BE2C (cell line): Measurements from ENCODE around the gene NR2F1-AS1.
A peak's percentile ranks its signal among the peaks of the same experiment; 100 is the strongest.

Experiments used
- DNase-seq: peaks from one replicate; pipeline ENCODE4 v3.0.0-alpha.2; 2020
- H3K27me3 ChIP-seq: fragments of 250-450 bp; sonication (Bioruptor Pico); 2 replicates; pipeline ENCODE4 v1.5.1; 2020; ENCODE audit warnings: mild to moderate bottlenecking
- H3K36me3 ChIP-seq: fragments of 250-450 bp; sonication (Bioruptor Pico); 2 replicates; pipeline ENCODE4 v1.5.1; 2020; ENCODE audit warnings: mild to moderate bottlenecking
- H3K4me1 ChIP-seq: fragments of 250-450 bp; sonication (Bioruptor Pico); 2 replicates; pipeline ENCODE4 v1.5.1; 2020
- H3K4me3 ChIP-seq: 2 replicates; pipeline ENCODE4 v1.5.1; 2011; ENCODE audit warnings: low read depth, low read length
- H3K9me3 ChIP-seq: fragments of 250-450 bp; sonication (Bioruptor Pico); 2 replicates; pipeline ENCODE4 v1.5.1; 2020
- CTCF ChIP-seq: IDR thresholded peaks from 2 replicates; pipeline ENCODE4 v1.5.1; 2012; ENCODE audit warnings: mild to moderate bottlenecking, low read depth, low read length

NR2F1-AS1 gene

DNA sequence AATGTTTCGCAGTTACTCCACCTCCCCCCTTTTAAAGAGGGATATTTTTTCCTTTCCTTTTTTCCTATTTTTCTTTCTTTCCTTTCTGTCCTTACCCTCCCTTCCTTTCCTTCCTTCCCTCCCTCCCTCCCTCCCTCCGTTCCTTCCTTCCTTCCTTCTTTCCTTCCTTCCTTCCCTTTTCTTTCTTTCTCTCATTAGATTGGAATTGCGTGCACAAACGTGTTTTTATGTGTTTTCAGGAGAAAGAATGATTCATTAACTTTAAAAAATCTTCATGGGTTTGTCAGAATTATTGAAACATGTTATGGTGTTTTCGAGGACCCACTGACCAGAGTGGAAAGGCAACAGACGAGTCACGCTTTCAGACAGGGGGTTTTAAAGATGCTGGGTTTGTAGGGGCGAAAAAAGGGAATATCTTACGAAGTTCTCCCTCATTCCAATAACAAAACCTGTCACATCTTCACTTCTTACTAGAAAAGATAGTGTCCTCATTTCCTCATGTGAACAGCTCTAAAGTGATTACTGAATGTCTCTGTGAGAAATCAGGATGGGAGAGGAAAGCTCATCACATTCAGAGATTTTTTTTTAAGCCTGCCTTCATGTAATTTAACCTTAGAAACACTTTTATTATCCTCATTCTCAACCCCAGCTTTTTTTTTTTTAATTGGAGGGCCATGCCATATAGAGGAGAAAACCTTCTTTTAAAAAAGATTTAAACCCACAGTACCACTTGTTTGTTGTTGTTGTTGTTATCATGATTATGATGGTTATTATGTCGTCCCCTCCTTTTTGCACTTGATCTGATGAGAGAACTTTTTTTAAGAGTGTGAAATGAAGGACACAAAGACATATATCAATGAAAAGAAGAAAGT lies 23.9 kb upstream of the NR2F1-AS1 start:
- DNase-seq = no peak
- TF ChIP-seq CTCF = no peak
- Histone ChIP-seq H3K36me3 (no peaks in the 10 kb centered on the region), H3K4me1 (no peaks in the 10 kb centered on the region), H3K27me3 (peaks cover 22% of the 10 kb centered on the region), H3K4me3 (peak overlapping the region; percentile 41), H3K9me3 (no peaks in the 10 kb centered on the region)

GRCh38 chr5:93603793-93604643 lies 23.0 kb upstream of the NR2F1-AS1 start:
- Histone ChIP-seq H3K4me1 (no peaks in the 10 kb centered on the region), H3K4me3 (peak overlapping the region; percentile 41), H3K27me3 (peaks cover 14% of the 10 kb centered on the region), H3K9me3 (no peaks in the 10 kb centered on the region), H3K36me3 (no peaks in the 10 kb centered on the region)
- TF ChIP-seq CTCF = no peak
- no peak for DNase-seq

DNA sequence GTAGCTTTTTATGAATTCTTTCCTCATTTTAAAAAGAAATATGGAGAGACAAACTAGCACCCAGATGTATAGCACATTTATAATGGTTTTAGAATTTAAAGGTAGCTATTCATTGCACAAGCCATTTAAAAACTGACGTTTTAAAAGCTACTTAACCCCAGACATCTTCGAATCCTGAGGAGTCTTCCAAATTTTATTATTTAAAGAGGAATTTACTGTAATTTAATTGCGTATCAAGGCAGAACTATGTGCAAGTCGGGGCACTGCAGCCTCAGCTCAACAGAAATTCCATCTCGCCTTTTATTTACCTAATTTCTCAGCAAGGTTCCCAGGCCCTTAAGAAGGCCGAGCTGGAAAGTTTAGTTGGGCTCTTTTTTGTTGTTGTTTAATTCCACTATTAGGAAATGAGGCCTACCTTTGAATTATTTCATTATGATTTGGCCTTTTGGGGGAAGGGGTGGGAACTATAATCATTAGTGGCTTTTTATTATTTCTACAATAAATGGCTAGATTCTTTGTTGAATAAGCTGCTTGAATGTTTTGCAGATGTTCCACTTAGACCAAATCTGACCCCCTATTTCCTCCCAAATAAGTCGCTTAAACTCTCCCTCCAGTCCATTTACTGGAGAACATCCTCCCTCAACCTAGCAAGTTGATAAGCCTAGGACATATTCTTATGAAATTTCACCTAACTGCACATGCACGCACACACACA lies 22.2 kb upstream of the NR2F1-AS1 start:
- DNase-seq = no peak
- no peaks in the 10 kb centered on the region for H3K9me3 ChIP-seq
- no peaks in the 10 kb centered on the region for H3K4me1 ChIP-seq
- no peak for TF ChIP-seq CTCF
- H3K36me3 ChIP-seq = no peaks in the 10 kb centered on the region
- H3K27me3 ChIP-seq = peaks cover 6% of the 10 kb centered on the region; the same call in 1 of the 2 replicates
- no peak overlapping the region; the same call in 1 of the 2 replicates for H3K4me3 ChIP-seq

DNA sequence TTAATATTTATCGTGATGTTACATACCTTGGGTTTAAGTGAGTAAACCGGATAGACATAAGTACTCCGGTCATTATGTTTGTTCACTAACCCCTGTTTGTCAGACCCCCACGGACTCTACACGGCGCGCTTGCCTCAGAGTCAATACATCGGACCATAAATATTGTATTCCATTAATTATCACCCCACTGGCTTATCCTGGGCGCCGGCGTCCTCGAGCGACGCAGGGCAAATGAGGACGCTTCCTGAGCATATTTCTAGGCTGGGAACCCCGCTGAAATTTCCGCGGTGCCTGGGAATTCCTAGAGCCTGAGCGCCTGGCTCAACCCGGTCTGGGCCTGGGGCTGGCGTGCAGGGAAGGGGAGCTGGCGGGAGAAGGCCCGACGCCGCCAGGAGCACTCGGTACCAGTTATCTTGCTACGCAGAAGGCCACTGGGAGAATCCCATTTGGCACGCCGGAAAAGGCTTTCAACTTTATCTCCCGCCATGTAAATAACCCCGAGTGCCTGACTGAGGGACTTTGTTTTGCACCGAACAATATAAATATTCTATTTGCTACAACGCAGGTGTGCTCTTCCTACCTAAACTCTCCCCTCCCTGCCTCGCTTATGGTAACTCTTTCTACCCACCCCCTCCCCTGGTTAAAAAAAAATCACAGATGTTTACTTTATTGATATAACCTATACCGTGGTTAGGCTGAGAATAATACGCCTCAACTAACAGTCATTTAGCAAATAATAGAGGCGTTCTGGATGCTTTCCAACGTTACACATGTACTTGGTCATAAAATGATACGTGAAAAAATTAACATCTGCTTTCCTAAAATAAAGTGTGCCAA lies 21.4 kb upstream of the NR2F1-AS1 start:
- no peak for TF ChIP-seq CTCF
- Histone ChIP-seq H3K4me1 (no peaks in the 10 kb centered on the region), H3K27me3 (peaks cover 3% of the 10 kb centered on the region; the same call in 1 of the 2 replicates), H3K36me3 (no peaks in the 10 kb centered on the region), H3K9me3 (no peaks in the 10 kb centered on the region), H3K4me3 (no peak overlapping the region)
- DNase-seq = no peak

- no peak overlapping the region for H3K4me3 ChIP-seq
- H3K27me3 ChIP-seq = peaks cover 3% of the 10 kb centered on the region; the same call in 1 of the 2 replicates
- H3K9me3 ChIP-seq = no peaks in the 10 kb centered on the region
- H3K4me1 ChIP-seq = no peaks in the 10 kb centered on the region
- no peak for TF ChIP-seq CTCF
- no peaks in the 10 kb centered on the region for H3K36me3 ChIP-seq
- DNase-seq = no peak
Observed at GRCh38 chr5:93601802-93602155, 20.8 kb upstream of the NR2F1-AS1 start.
